ENCODE data around the gene DGAT2. TPM values are rescaled to one million over a fixed set of nuclear protein-coding genes. Genes with fewer than 3 reads are reported as not detected.

DGAT2 gene
- total RNA-seq, 1 experiment from 2014 or later: 1.6 TPM

- DNase-seq (ENCODE audit: low spot score) (no peak), ATAC-seq (no peak)
- H3K27me3 Mint-ChIP-seq (ENCODE audit: low read depth): no peaks in the 10 kb centered on the region
- H3K9me3 Mint-ChIP-seq: no peaks in the 10 kb centered on the region
- H3K4me1 Mint-ChIP-seq: peaks cover 4% of the 10 kb centered on the region; the same call in 1 of the 2 replicates
- ChIA-PET CTCF (interaction anchor here (1.3 kb wide), 1 partner anchor 90 kb away, joined by 4 read pairs; no protein-coding TSS in a partner anchor), POLR2A (no interaction called here)
- H3K27ac Mint-ChIP-seq: no peak overlapping the region
- TF ChIP-seq, protein P1, sequence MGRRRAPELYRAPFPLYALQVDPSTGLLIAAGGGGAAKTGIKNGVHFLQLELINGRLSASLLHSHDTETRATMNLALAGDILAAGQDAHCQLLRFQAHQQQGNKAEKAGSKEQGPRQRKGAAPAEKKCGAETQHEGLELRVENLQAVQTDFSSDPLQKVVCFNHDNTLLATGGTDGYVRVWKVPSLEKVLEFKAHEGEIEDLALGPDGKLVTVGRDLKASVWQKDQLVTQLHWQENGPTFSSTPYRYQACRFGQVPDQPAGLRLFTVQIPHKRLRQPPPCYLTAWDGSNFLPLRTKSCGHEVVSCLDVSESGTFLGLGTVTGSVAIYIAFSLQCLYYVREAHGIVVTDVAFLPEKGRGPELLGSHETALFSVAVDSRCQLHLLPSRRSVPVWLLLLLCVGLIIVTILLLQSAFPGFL (CRISPR knock-in tag; IDR thresholded peaks at IDR 0.05; ENCODE audit: borderline replicate concordance): no peak
- no peak for TF ChIP-seq TP53 (CRISPR knock-in tag; IDR thresholded peaks at IDR 0.05)
- TF ChIP-seq IRF2 (CRISPR knock-in tag; IDR thresholded peaks at IDR 0.05; ENCODE audit: borderline replicate concordance, low read depth): no peak
- H3K4me3 Mint-ChIP-seq: no peak overlapping the region
- H3K36me3 Mint-ChIP-seq: no peaks in the 10 kb centered on the region
Measured at GRCh38 chr11:75795276-75796090, 26.9 kb downstream of the DGAT2 start.

GRCh38 chr11:75796091-75796435 lies 27.5 kb downstream of the DGAT2 start:
- Mint-ChIP-seq H3K9me3 (no peaks in the 10 kb centered on the region), H3K4me1 (peaks cover 4% of the 10 kb centered on the region; the same call in 1 of the 2 replicates), H3K4me3 (no peak overlapping the region), H3K36me3 (no peaks in the 10 kb centered on the region), H3K27me3 (ENCODE audit: low read depth) (no peaks in the 10 kb centered on the region), H3K27ac (no peak overlapping the region)
- ATAC-seq: no peak
- ChIA-PET CTCF (interaction anchor here (1.3 kb wide), 1 partner anchor 90 kb away, joined by 4 read pairs; no protein-coding TSS in a partner anchor), POLR2A (no interaction called here)
- DNase-seq (ENCODE audit: low spot score): no peak
- TF ChIP-seq ZMAT4 (CRISPR knock-in tag; IDR thresholded peaks at IDR 0.05) (no peak), ZNF317 (CRISPR knock-in tag; IDR thresholded peaks at IDR 0.05; ENCODE audit: borderline replicate concordance, low read depth) (no peak), SMAD3 (CRISPR knock-in tag; IDR thresholded peaks at IDR 0.05; ENCODE audit: borderline replicate concordance) (no peak), ZNF416 (CRISPR knock-in tag; IDR thresholded peaks at IDR 0.05) (no peak), NFYB (CRISPR knock-in tag; conservative IDR thresholded peaks at IDR 0.05; ENCODE audit: low read depth) (no peak), MYBL2 (CRISPR knock-in tag; IDR thresholded peaks at IDR 0.05) (no peak), CREB1 (CRISPR knock-in tag; IDR thresholded peaks at IDR 0.05) (no peak), GRHL2 (CRISPR knock-in tag; IDR thresholded peaks at IDR 0.05; ENCODE audit: insufficient replicate concordance, severe bottlenecking) (no peak), ATF2 (CRISPR knock-in tag; IDR thresholded peaks at IDR 0.05; ENCODE audit: borderline replicate concordance, low read depth) (no peak), TP53 (CRISPR knock-in tag; IDR thresholded peaks at IDR 0.05) (no peak)
- TF ChIP-seq, protein P2, sequence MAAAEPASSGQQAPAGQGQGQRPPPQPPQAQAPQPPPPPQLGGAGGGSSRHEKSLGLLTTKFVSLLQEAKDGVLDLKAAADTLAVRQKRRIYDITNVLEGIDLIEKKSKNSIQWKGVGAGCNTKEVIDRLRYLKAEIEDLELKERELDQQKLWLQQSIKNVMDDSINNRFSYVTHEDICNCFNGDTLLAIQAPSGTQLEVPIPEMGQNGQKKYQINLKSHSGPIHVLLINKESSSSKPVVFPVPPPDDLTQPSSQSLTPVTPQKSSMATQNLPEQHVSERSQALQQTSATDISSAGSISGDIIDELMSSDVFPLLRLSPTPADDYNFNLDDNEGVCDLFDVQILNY (CRISPR knock-in tag; IDR thresholded peaks at IDR 0.05): no peak

GRCh38 chr11:75797116-75797515 lies 28.5 kb downstream of the DGAT2 start:
- Mint-ChIP-seq H3K4me1 (peaks cover 4% of the 10 kb centered on the region; the same call in 1 of the 2 replicates), H3K27me3 (ENCODE audit: low read depth) (peaks cover under 1% of the 10 kb centered on the region; the same call in 1 of the 2 replicates), H3K4me3 (no peak overlapping the region), H3K36me3 (no peaks in the 10 kb centered on the region), H3K9me3 (no peaks in the 10 kb centered on the region), H3K27ac (no peak overlapping the region)
- DNase-seq (ENCODE audit: low spot score): no peak
- ChIA-PET CTCF (no interaction called here), POLR2A (no interaction called here)
- TF ChIP-seq KAT7 (CRISPR knock-in tag; IDR thresholded peaks at IDR 0.05; ENCODE audit: borderline replicate concordance) (no peak), NFYB (CRISPR knock-in tag; conservative IDR thresholded peaks at IDR 0.05; ENCODE audit: low read depth) (no peak), ZSCAN18 (CRISPR knock-in tag; IDR thresholded peaks at IDR 0.05) (no peak), SMAD3 (CRISPR knock-in tag; IDR thresholded peaks at IDR 0.05; ENCODE audit: borderline replicate concordance) (no peak), ZNF416 (CRISPR knock-in tag; IDR thresholded peaks at IDR 0.05) (no peak), MXD4 (CRISPR knock-in tag; IDR thresholded peaks at IDR 0.05; ENCODE audit: borderline replicate concordance) (no peak), GRHL2 (CRISPR knock-in tag; IDR thresholded peaks at IDR 0.05; ENCODE audit: insufficient replicate concordance, severe bottlenecking) (no peak), MYBL2 (CRISPR knock-in tag; IDR thresholded peaks at IDR 0.05) (no peak), ETV6 (CRISPR knock-in tag; IDR thresholded peaks at IDR 0.05) (no peak)
- TF ChIP-seq, protein P3, sequence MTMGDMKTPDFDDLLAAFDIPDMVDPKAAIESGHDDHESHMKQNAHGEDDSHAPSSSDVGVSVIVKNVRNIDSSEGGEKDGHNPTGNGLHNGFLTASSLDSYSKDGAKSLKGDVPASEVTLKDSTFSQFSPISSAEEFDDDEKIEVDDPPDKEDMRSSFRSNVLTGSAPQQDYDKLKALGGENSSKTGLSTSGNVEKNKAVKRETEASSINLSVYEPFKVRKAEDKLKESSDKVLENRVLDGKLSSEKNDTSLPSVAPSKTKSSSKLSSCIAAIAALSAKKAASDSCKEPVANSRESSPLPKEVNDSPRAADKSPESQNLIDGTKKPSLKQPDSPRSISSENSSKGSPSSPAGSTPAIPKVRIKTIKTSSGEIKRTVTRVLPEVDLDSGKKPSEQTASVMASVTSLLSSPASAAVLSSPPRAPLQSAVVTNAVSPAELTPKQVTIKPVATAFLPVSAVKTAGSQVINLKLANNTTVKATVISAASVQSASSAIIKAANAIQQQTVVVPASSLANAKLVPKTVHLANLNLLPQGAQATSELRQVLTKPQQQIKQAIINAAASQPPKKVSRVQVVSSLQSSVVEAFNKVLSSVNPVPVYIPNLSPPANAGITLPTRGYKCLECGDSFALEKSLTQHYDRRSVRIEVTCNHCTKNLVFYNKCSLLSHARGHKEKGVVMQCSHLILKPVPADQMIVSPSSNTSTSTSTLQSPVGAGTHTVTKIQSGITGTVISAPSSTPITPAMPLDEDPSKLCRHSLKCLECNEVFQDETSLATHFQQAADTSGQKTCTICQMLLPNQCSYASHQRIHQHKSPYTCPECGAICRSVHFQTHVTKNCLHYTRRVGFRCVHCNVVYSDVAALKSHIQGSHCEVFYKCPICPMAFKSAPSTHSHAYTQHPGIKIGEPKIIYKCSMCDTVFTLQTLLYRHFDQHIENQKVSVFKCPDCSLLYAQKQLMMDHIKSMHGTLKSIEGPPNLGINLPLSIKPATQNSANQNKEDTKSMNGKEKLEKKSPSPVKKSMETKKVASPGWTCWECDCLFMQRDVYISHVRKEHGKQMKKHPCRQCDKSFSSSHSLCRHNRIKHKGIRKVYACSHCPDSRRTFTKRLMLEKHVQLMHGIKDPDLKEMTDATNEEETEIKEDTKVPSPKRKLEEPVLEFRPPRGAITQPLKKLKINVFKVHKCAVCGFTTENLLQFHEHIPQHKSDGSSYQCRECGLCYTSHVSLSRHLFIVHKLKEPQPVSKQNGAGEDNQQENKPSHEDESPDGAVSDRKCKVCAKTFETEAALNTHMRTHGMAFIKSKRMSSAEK (CRISPR knock-in tag; IDR thresholded peaks at IDR 0.05; ENCODE audit: borderline replicate concordance): no peak
- ATAC-seq: no peak

Measured in WTC11 (cell line).